OCI-LY3 (cell line): Measurements from ENCODE around the gene ZFYVE21.

Source experiments
- H2AFZ ChIP-seq: fragments of 200-600, 300-600 bp; shearing (Covaris generic); 2 replicates; pipeline ENCODE4 v1.6.0; 2014; ENCODE audit warnings: antibody characterized with exemption, low read depth, low read length
- H3K27ac ChIP-seq: fragments of 200-600, 300-600 bp; sonication (generic); 2 replicates; pipeline ENCODE4 v1.5.1; 2014; ENCODE audit warnings: mild to moderate bottlenecking, low read length, moderate library complexity, mixed read lengths
- H3K27me3 ChIP-seq: fragments of 200-600, 300-600 bp; sonication (generic); 2 replicates; pipeline ENCODE4 v1.6.1; 2014; ENCODE audit warnings: low read depth, low read length, mixed read lengths
- H3K36me3 ChIP-seq: fragments of 200-600, 300-600 bp; sonication (generic); replicated peaks from 2 replicates; pipeline ENCODE3; 2014; ENCODE audit warnings: low read depth, low read length, mixed read lengths
- H3K4me1 ChIP-seq: fragments of 300-600, 200-600 bp; sonication (generic); 2 replicates; pipeline ENCODE4 v1.6.1; 2014; ENCODE audit warnings: low read length, mixed read lengths
- H3K4me2 ChIP-seq: fragments of 200-600, 300-600 bp; sonication (generic); 2 replicates; pipeline ENCODE4 v1.6.1; 2014; ENCODE audit warnings: low read length, mixed read lengths
- H3K4me3 ChIP-seq: fragments of 300-600, 200-600 bp; sonication (generic); 2 replicates; pipeline ENCODE4 v1.5.1; 2014; ENCODE audit warnings: antibody characterized with exemption, mild to moderate bottlenecking, low read length, moderate library complexity
- H3K79me2 ChIP-seq: fragments of 300-600, 200-600 bp; shearing (Covaris generic); 2 replicates; pipeline ENCODE4 v1.6.1; 2014; ENCODE audit warnings: mild to moderate bottlenecking, low read length, mixed read lengths
- H3K9ac ChIP-seq: fragments of 300-600, 200-600 bp; shearing (Covaris generic); 2 replicates; pipeline ENCODE4 v1.6.0; 2014; ENCODE audit warnings: mild to moderate bottlenecking, low read length, moderate library complexity
- H3K9me3 ChIP-seq: fragments of 200-600, 300-600 bp; shearing (Covaris generic); 2 replicates; pipeline ENCODE4 v1.6.1; 2014; ENCODE audit warnings: low read length, mixed read lengths; ENCODE audit not compliant: insufficient read depth
- H4K20me1 ChIP-seq: fragments of 200-600, 300-600 bp; sonication (generic); 2 replicates; pipeline ENCODE4 v1.6.1; 2016; ENCODE audit warnings: low read length, mixed read lengths; ENCODE audit not compliant: insufficient read depth
- EZH2phosphoT487 ChIP-seq: fragments of 200-600 bp; shearing (Covaris generic); IDR thresholded peaks from 2 replicates; pipeline ENCODE4 v1.6.1; 2018; ENCODE audit warnings: antibody characterized with exemption, mixed run types, low read depth
- TF ChIP-seq, protein P1 (sequence below): fragments of 200-600, 300-600 bp; sonication (generic); IDR thresholded peaks from 2 replicates; pipeline ENCODE4 v1.5.1; 2014; ENCODE audit warnings: antibody characterized with exemption, low read length, low read depth

Gene ZFYVE21

DNA sequence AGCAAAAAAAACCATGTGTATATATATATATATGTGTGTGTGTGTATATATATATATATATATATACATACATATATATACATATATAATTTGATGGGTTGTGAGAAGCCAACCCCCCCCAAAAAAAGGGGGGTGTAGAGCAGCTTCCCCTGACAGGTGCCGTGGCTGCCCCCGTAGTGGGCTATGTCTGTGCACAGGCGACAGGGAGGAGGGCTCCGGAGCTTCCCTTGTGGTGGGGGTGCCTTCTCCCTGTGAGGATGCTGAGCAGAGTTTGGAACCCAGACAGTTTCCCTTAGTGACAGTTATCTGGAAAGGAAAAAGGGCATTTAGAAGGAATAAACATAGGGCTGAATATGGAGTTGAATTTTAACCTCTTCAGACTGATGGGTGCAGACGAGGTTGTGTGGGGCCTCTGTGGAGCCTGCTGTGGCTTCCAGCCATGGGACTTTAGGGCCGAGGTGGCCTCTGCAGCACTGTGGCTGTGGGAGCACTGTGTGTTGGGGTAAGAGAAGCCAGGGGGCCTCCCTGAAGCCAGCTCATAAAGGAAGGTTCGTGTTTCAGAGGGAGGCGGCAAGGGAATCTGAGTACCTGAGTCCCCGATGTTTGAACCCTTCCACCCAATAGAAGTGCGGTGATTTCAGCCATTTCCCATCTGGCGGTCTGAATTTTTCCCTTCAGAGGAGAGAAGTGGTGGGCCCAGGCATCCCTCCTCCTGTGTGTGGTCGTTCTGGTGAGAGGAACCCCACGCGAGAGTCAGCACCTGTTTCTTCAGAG, 20.1 kb upstream of the ZFYVE21 start:
- Histone ChIP-seq H3K27me3 (no peaks in the 10 kb centered on the region), H3K27ac (no peak overlapping the region), H3K4me2 (no peak overlapping the region), H3K36me3 (peaks cover 41% of the 10 kb centered on the region), H4K20me1 (peaks cover 31% of the 10 kb centered on the region), H3K4me3 (no peak overlapping the region), H3K79me2 (peaks cover 1% of the 10 kb centered on the region), H2AFZ (no peak overlapping the region), H3K9me3 (no peaks in the 10 kb centered on the region), H3K9ac (no peak overlapping the region), H3K4me1 (peaks cover 27% of the 10 kb centered on the region)
- TF ChIP-seq EZH2phosphoT487, result no peak
- TF ChIP-seq, protein P1, sequence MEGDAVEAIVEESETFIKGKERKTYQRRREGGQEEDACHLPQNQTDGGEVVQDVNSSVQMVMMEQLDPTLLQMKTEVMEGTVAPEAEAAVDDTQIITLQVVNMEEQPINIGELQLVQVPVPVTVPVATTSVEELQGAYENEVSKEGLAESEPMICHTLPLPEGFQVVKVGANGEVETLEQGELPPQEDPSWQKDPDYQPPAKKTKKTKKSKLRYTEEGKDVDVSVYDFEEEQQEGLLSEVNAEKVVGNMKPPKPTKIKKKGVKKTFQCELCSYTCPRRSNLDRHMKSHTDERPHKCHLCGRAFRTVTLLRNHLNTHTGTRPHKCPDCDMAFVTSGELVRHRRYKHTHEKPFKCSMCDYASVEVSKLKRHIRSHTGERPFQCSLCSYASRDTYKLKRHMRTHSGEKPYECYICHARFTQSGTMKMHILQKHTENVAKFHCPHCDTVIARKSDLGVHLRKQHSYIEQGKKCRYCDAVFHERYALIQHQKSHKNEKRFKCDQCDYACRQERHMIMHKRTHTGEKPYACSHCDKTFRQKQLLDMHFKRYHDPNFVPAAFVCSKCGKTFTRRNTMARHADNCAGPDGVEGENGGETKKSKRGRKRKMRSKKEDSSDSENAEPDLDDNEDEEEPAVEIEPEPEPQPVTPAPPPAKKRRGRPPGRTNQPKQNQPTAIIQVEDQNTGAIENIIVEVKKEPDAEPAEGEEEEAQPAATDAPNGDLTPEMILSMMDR, result no peak

DNA sequence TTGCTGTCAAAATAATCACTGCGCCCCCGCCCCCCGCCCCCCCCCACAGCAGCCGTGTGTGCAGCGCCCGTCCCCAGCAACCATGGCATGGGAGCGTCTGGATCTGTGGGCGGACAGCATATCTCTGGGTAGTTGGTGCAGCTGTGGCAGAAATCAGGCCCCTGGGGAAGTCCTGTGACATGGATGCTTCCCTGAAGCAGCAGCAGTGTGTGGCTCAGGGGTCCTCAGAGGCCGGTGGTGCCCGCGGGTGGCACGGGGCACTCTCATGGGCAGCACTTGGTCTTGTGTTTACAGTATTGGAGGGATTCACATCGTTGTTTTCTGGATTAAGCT, 19.6 kb upstream of the ZFYVE21 start:
- no peak for TF ChIP-seq EZH2phosphoT487
- TF ChIP-seq, protein P1, result no peak

DNA sequence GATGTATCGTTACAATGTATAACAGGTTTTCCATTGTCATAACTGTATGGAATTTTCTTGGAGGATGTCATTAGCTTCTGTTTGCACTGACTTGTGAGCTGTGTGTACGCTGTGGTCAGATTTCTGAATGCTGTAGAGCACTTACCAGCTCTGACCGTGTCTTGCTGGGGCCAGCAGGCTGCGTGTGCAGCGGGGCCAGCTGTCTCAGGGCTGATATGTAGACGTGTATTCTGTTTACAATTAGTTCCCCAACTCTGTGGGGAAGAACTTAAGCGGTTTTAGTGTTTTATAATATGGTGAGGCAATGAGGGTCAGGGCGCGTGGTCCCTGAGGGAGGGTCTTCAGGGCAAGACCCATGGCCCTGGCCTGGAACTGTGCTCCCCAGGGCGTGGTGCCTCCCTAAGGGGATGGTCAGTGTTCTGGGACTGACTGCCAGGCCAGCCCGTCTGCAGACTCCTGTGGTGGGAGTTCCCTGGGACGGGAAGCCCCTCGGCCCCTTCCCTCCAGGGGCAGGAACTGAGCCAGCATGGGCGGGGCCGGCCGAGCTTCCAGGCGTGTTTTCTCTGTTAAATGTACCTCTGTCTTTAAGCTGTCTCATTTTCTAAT, 19.0 kb upstream of the ZFYVE21 start:
- H3K27me3 ChIP-seq, result no peaks in the 10 kb centered on the region
- H4K20me1 ChIP-seq, result peaks cover 31% of the 10 kb centered on the region
- peaks cover 18% of the 10 kb centered on the region for H3K4me1 ChIP-seq
- H3K36me3 ChIP-seq, result peaks cover 39% of the 10 kb centered on the region
- no peak overlapping the region for H3K4me2 ChIP-seq
- H3K79me2 ChIP-seq, result no peaks in the 10 kb centered on the region; the same call in 1 of the 2 replicates
- TF ChIP-seq, protein P1, result no peak
- no peak for TF ChIP-seq EZH2phosphoT487
- H3K27ac ChIP-seq, result no peak overlapping the region
- no peak overlapping the region for H3K4me3 ChIP-seq
- H2AFZ ChIP-seq, result no peak overlapping the region
- no peak overlapping the region for H3K9ac ChIP-seq
- H3K9me3 ChIP-seq, result no peaks in the 10 kb centered on the region

More for the DNA sequence above, 19.6 kb upstream of the ZFYVE21 start:
- no peak overlapping the region for H2AFZ ChIP-seq
- peaks cover 31% of the 10 kb centered on the region for H4K20me1 ChIP-seq
- no peak overlapping the region for H3K4me3 ChIP-seq
- no peak overlapping the region for H3K27ac ChIP-seq
- H3K9me3 ChIP-seq, result no peaks in the 10 kb centered on the region
- H3K4me2 ChIP-seq, result no peak overlapping the region
- H3K4me1 ChIP-seq, result peaks cover 21% of the 10 kb centered on the region
- H3K79me2 ChIP-seq, result no peaks in the 10 kb centered on the region; the same call in 1 of the 2 replicates
- no peak overlapping the region for H3K9ac ChIP-seq
- H3K27me3 ChIP-seq, result no peaks in the 10 kb centered on the region
- peaks cover 39% of the 10 kb centered on the region for H3K36me3 ChIP-seq

DNA sequence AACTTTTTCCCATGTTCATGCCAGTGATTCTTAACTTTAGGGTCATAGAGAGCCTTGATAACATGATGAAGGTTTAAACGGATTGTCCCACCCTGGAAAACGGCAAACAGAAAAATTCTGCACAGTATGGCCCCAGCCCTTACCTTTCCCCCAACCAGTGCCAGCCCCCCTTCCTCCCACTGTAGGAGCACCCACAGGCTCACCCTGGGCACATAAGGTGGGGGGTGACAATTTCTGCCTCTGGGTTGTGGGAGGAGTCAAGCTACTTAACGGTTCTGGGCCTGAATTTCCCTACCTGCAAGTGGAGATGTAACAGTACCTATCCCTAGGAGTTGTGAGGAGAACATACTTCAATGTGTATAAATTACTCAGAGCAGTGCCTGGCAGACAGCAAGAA, 18.4 kb upstream of the ZFYVE21 start:
- peaks cover 40% of the 10 kb centered on the region for H3K36me3 ChIP-seq
- no peak overlapping the region for H3K4me2 ChIP-seq
- peaks cover 18% of the 10 kb centered on the region for H3K4me1 ChIP-seq

More for the DNA sequence above, 18.4 kb upstream of the ZFYVE21 start:
- peaks cover 30% of the 10 kb centered on the region for H4K20me1 ChIP-seq
- H3K79me2 ChIP-seq, result no peaks in the 10 kb centered on the region; the same call in 1 of the 2 replicates
- no peak for TF ChIP-seq EZH2phosphoT487
- TF ChIP-seq, protein P1, result no peak
- no peak overlapping the region for H3K27ac ChIP-seq
- H2AFZ ChIP-seq, result no peak overlapping the region
- H3K4me3 ChIP-seq, result no peak overlapping the region
- no peaks in the 10 kb centered on the region for H3K9me3 ChIP-seq
- no peaks in the 10 kb centered on the region for H3K27me3 ChIP-seq
- no peak overlapping the region for H3K9ac ChIP-seq
